ENCODE results near the gene ST3GAL2.
"Not testable (repeated sequence)": the region's sequence is repeated elsewhere in the genome, so short reads cannot be mapped to it uniquely, and the experiment has no call there.

Gene ST3GAL2

DNA sequence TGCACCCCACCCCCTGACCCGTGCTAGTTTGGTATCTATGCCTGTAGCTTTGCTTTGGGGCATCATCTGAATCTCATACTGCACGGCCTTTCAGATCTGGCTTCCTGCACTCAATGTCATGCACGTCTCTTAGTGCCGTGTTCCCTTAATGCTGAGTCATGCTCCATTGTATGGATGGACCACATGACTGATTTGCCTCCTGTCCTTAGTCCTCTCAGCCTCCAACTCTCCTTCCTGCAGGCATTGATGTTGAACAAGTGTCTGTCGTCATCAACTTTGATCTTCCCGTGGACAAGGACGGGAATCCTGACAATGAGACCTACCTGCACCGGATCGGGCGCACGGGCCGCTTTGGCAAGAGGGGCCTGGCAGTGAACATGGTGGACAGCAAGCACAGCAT lies 106.2 kb downstream of the ST3GAL2 start:
- DNase-seq (ENCODE audit: low spot score), result not testable (repeated sequence)

DNA sequence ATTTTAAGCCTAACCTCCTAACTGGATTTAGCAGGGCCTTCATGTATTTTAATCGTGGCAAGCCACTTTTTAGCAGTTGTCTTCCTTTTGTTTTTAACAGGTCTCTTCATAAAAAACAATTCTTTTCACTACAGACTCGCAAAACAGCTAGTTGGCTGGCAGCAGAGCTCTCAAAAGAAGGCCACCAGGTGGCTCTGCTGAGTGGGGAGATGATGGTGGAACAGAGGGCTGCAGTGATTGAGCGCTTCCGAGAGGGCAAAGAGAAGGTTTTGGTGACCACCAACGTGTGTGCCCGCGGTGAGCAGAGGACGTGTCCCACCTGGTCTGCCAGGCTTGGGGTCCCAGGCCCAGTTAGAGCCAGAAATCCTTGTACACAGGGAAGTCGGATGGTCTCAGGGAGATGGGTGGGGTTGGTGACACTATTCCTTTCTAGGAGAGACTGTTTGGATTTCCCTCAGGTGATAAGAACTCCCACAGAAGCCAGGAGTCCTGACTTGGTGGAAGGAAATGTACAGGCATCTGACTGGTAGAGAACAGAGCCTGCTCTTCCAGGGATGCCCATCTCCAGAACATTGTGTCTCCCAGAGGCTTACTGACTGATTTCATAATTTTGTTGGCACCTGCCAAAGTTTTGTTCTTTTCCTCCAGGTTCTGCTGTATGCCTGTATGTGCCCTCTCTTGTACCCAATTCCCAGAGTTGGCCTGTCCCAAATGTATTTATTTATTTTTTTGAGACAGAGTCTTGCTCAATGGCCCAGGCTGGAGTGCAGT lies 107.1 kb downstream of the ST3GAL2 start:
- DNase-seq (ENCODE audit: low spot score), result no peak

DNA sequence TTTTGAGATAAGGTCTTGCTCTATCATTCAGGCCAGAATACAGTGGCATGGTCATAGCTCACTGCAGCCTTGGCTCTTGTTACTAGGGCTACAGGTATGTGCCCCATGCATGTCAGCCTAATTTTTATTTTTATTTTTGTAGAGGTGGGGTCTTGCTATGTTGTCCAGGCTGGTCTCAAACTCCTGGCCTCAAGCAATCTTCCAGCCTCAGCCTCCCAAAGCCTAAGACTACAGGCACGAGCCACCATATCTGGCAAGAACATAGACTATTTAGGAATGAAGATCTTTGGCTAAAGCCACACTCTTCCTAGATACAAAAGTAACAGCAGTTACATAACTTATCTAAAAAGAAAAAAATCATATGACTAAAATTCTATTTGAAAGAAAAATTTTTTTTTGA lies 107.8 kb downstream of the ST3GAL2 start:
- no peak for DNase-seq (ENCODE audit: low spot score)
